ENCODE measurements around the gene ESRRA.
A peak's percentile ranks its signal among the peaks of the same experiment; 100 is the strongest.

ESRRA gene

GRCh38 chr11:64278576-64279190 is 26.6 kb upstream of the ESRRA start:
- H3K27ac ChIP-seq, result no peak overlapping the region
- H3K4me3 ChIP-seq (ENCODE audit: low read depth in 1 of 2, low read length in 1 of 2), result no peak overlapping the region
- peaks cover 46% of the 10 kb centered on the region for H3K36me3 ChIP-seq

GRCh38 chr11:64281957-64282770 is 23.2 kb upstream of the ESRRA start:
- Histone ChIP-seq H3K36me3 (peaks cover 25% of the 10 kb centered on the region), H3K4me3 (ENCODE audit: low read depth in 1 of 2, low read length in 1 of 2) (no peak overlapping the region), H3K9me3 (no peaks in the 10 kb centered on the region), H3K4me1 (ENCODE audit: control insufficient read depth in 1 of 2, insufficient read depth in 1 of 2, low read depth in 1 of 2, low read length in 1 of 2) (peaks cover 20 to 26% of the 10 kb centered on the region in 2 experiments), H3K27ac (no peak overlapping the region), H3K27me3 (no peaks in the 10 kb centered on the region)
- TF ChIP-seq, protein P1, sequence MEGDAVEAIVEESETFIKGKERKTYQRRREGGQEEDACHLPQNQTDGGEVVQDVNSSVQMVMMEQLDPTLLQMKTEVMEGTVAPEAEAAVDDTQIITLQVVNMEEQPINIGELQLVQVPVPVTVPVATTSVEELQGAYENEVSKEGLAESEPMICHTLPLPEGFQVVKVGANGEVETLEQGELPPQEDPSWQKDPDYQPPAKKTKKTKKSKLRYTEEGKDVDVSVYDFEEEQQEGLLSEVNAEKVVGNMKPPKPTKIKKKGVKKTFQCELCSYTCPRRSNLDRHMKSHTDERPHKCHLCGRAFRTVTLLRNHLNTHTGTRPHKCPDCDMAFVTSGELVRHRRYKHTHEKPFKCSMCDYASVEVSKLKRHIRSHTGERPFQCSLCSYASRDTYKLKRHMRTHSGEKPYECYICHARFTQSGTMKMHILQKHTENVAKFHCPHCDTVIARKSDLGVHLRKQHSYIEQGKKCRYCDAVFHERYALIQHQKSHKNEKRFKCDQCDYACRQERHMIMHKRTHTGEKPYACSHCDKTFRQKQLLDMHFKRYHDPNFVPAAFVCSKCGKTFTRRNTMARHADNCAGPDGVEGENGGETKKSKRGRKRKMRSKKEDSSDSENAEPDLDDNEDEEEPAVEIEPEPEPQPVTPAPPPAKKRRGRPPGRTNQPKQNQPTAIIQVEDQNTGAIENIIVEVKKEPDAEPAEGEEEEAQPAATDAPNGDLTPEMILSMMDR (IDR thresholded peaks at IDR 0.05), result no peak

More at GRCh38 chr11:64278576-64279190, 26.6 kb upstream of the ESRRA start:
- Histone ChIP-seq H3K27me3 (no peaks in the 10 kb centered on the region), H3K9me3 (no peaks in the 10 kb centered on the region), H3K4me1 (ENCODE audit: control insufficient read depth in 1 of 2, insufficient read depth in 1 of 2, low read depth in 1 of 2, low read length in 1 of 2) (peaks cover 4 to 6% of the 10 kb centered on the region in 2 experiments)
- TF ChIP-seq, protein P1 (IDR thresholded peaks at IDR 0.05), result no peak

GRCh38 chr11:64283092-64283491 is 22.2 kb upstream of the ESRRA start:
- Histone ChIP-seq H3K27me3 (no peaks in the 10 kb centered on the region), H3K9me3 (no peaks in the 10 kb centered on the region), H3K4me3 (ENCODE audit: low read depth in 1 of 2, low read length in 1 of 2) (no peak overlapping the region), H3K4me1 (ENCODE audit: control insufficient read depth in 1 of 2, insufficient read depth in 1 of 2, low read depth in 1 of 2, low read length in 1 of 2) (peaks cover 20 to 26% of the 10 kb centered on the region in 2 experiments), H3K36me3 (peaks cover 18% of the 10 kb centered on the region), H3K27ac (peak overlapping the region; percentile 20)
- TF ChIP-seq, protein P1 (IDR thresholded peaks at IDR 0.05), result no peak

DNA sequence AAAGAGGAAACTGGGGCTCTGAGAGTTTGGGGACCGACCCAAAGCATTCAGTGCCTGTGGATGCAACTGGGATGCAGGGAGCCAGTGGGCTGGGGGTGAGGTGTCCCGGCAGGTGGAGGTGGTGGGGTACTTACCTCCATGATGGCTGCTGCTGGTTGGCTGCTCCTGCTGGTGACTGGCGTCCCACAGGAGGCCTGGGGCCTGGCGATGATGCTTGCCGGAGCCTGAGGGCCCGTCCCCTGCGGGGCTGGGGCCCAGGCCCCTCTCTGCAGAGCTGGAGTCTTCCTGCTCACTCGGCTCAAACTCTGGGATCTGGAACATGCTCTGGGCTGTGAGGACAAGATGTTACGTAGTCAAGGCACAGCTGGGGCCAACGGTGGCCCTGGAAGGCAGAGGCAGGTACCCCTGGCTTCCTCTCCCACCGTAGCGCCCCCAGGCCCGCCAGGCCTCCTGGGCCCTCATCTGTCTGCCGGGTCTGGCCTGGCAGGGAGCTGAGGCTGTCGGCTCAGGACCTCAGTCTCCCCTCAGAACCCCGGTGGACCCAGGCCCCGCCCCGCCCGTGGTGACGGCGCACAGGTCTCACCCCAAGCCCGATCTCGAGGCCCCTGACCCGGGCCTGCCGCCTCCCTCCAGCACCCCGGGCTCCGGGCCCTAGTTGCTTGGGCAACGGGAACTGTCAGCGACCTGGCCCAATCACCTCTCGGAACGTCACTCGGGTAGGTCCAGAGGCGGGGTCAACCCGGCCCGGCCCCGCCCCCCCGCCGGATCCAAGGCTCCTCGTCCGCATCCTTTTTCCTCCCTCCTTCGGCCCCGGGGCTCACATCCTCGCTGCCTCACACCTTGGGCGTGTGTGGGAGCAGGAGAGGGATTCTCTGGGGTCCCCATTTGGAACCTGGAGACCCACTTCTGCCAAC is 21.0 kb upstream of the ESRRA start, which contains the start of gene BAD:
Gene BAD, minus strand, starts transcription at position 618 of the 914 bp plus-strand sequence. Its CDS starts 297 bp downstream, at position 321.
- Histone ChIP-seq H3K36me3 (peaks cover 8% of the 10 kb centered on the region), H3K4me3 (ENCODE audit: low read depth in 1 of 2, low read length in 1 of 2) (peak within 1 kb of the TSS; percentile 86 to 93), H3K27me3 (peaks cover 2% of the 10 kb centered on the region), H3K4me1 (ENCODE audit: control insufficient read depth in 1 of 2, insufficient read depth in 1 of 2, low read depth in 1 of 2, low read length in 1 of 2) (peaks cover 20 to 26% of the 10 kb centered on the region in 2 experiments), H3K27ac (peak within 1 kb of the TSS; percentile 98), H3K9me3 (no peaks in the 10 kb centered on the region)
- TF ChIP-seq, protein P1 (IDR thresholded peaks at IDR 0.05), result no peak
